Chondrocyte (in vitro differentiated cells): ENCODE data around the gene SYNE2. TPM values are rescaled to one million over a fixed set of nuclear protein-coding genes. Genes with fewer than 3 reads are reported as not detected.
"Not testable (repeated sequence)": the region's sequence is repeated elsewhere in the genome, so short reads cannot be mapped to it uniquely, and the experiment has no call there.

Experiments
- DNase-seq: peaks from one replicate; pipeline ENCODE4 v3.0.0; 2021; ENCODE audit warnings: mixed read lengths, low spot score
- H3K27ac Mint-ChIP-seq: one replicate; pipeline ENCODE4 v1.8.0; 2021; ENCODE audit warnings: mild to moderate bottlenecking, moderate library complexity, mixed read lengths; ENCODE audit not compliant: unreplicated experiment
- H3K27me3 Mint-ChIP-seq: 2 replicates; pipeline ENCODE4 v1.8.0; 2021; ENCODE audit warnings: low read depth, mixed read lengths
- H3K36me3 Mint-ChIP-seq: 2 replicates; pipeline ENCODE4 v1.8.0; 2021; ENCODE audit warnings: low read depth, mixed read lengths
- H3K4me1 Mint-ChIP-seq: 2 replicates; pipeline ENCODE4 v1.8.0; 2021; ENCODE audit warnings: low read depth, mild to moderate bottlenecking, mixed read lengths
- H3K4me3 Mint-ChIP-seq: one replicate; pipeline ENCODE4 v1.8.0; 2021; ENCODE audit warnings: mild to moderate bottlenecking, moderate library complexity, mixed read lengths; ENCODE audit not compliant: unreplicated experiment
- H3K9me3 Mint-ChIP-seq: 2 replicates; pipeline ENCODE4 v1.8.0; 2021; ENCODE audit warnings: low read depth, mixed read lengths
- total RNA-seq: library from RNA; stranded (reverse); gene quantifications from 3 replicates; pipeline ENCODE4 v1.2.1, GENCODE V29; 2021
- TF ChIP-seq, protein P1 (sequence below): fragments of 200-600 bp; sonication (generic); IDR thresholded peaks from 2 replicates; pipeline ENCODE4 v1.5.0; 2021; ENCODE audit warnings: antibody characterized with exemption, mild to moderate bottlenecking, moderate library complexity

SYNE2 gene
- total RNA-seq, 1 donor from 2014 or later, result 13.6 TPM

GRCh38 chr14:64170181-64170580 lies 317.4 kb downstream of the SYNE2 start:
- Mint-ChIP-seq H3K9me3 (no peaks in the 10 kb centered on the region), H3K4me3 (no peak overlapping the region), H3K27me3 (no peaks in the 10 kb centered on the region), H3K27ac (no peak overlapping the region), H3K4me1 (peaks cover 5% of the 10 kb centered on the region), H3K36me3 (peaks cover 1% of the 10 kb centered on the region)
- TF ChIP-seq, protein P1, sequence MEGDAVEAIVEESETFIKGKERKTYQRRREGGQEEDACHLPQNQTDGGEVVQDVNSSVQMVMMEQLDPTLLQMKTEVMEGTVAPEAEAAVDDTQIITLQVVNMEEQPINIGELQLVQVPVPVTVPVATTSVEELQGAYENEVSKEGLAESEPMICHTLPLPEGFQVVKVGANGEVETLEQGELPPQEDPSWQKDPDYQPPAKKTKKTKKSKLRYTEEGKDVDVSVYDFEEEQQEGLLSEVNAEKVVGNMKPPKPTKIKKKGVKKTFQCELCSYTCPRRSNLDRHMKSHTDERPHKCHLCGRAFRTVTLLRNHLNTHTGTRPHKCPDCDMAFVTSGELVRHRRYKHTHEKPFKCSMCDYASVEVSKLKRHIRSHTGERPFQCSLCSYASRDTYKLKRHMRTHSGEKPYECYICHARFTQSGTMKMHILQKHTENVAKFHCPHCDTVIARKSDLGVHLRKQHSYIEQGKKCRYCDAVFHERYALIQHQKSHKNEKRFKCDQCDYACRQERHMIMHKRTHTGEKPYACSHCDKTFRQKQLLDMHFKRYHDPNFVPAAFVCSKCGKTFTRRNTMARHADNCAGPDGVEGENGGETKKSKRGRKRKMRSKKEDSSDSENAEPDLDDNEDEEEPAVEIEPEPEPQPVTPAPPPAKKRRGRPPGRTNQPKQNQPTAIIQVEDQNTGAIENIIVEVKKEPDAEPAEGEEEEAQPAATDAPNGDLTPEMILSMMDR, result no peak
- DNase-seq, result no peak

DNA sequence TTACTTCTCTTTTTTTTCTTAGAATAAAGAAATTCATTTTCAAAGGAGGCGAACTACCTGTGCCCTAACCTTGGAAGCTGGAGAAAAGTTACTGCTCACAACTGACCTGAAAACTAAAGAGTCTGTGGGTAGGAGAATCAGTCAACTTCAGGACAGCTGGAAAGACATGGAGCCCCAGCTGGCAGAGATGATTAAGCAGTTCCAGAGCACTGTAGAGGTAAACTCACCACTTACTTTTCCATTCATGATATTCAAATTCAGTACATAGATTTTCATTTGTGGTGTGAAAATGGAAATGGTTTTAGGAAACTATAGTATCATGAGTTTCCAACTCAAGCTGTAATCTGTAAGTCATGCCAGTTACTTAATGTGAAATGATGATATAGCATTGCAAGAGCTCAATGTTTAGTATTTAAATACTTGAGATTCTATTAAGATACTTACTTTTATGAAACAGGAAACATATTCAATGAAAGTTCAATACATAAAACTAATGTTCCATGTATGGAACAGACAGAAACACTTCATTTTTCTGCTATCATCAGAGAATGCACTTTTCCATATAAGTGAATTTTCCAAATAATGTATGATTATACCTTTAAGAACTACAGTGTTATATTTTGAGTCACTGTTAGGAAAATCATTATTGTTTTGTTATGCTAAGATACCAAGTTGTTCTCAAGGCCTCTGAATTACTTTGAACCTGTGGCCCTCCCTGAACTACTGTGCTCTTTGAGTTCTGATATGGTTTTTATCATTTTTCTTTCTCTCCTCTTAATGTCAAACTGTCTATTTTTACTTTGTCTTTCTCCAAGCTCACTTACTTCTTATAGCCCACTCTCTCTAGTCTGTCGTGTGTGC lies 322.3 kb downstream of the SYNE2 start:
- Mint-ChIP-seq H3K4me1 (no peaks in the 10 kb centered on the region), H3K27me3 (no peaks in the 10 kb centered on the region), H3K27ac (no peak overlapping the region), H3K9me3 (no peaks in the 10 kb centered on the region), H3K4me3 (no peak overlapping the region), H3K36me3 (peaks cover 4% of the 10 kb centered on the region)
- TF ChIP-seq, protein P1, result no peak
- no peak for DNase-seq

DNA sequence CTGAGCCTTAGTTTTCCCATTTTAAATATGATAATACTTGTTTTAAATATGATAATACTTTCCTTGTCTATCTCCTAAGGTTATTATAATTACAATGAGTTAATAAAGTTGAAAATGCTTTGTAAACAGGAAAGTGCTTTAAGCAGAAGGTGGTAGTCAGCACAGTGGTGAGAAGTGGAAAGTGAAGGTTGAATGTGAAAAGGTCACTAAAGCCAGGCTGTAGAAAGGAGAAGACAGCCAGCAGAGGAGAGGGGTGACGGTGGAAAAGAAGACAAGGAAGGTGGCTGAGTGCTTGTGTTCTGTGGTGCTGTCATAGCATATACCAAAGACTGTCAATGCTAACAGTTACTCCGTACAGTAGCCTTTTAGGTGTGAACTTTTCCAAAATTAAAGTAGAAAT lies 323.5 kb downstream of the SYNE2 start:
- Mint-ChIP-seq H3K4me3 (no peak overlapping the region), H3K27ac (no peak overlapping the region), H3K9me3 (no peaks in the 10 kb centered on the region), H3K4me1 (no peaks in the 10 kb centered on the region), H3K27me3 (no peaks in the 10 kb centered on the region), H3K36me3 (peaks cover 4% of the 10 kb centered on the region)
- TF ChIP-seq, protein P1, result no peak
- DNase-seq, result no peak

GRCh38 chr14:64178814-64179213 lies 326.0 kb downstream of the SYNE2 start:
- Mint-ChIP-seq H3K27me3 (no peaks in the 10 kb centered on the region), H3K4me3 (no peak overlapping the region), H3K27ac (no peak overlapping the region), H3K4me1 (no peaks in the 10 kb centered on the region), H3K9me3 (no peaks in the 10 kb centered on the region), H3K36me3 (peaks cover 2% of the 10 kb centered on the region)
- DNase-seq, result no peak
- TF ChIP-seq, protein P1, result no peak

DNA sequence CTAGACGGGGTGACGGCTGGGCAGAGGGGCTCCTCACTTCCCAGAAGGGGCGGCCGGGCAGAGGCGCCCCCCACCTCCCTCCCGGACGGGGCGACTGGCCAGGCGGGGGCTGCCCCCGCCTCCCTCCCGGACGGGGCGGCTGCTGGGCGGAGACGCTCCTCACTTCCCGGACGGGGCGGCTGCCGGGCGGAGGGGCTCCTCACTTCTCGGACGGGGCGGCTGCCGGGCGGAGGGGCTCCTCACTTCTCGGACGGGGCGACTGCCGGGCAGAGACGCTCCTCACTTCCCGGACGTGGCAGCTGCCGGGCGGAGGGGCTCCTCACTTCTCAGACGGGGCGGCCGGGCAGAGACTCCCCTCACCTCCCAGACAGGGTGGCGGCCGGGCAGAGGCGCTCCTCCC lies 330.1 kb downstream of the SYNE2 start:
- not testable (repeated sequence) for H3K36me3 Mint-ChIP-seq, H3K27ac Mint-ChIP-seq, H3K9me3 Mint-ChIP-seq, DNase-seq, H3K4me3 Mint-ChIP-seq, H3K4me1 Mint-ChIP-seq, H3K27me3 Mint-ChIP-seq
